Large intestine (tissue), 3 donors: Measurements from ENCODE around the gene TTC12. TPM values are rescaled to one million over a fixed set of nuclear protein-coding genes. Genes with fewer than 3 reads are reported as not detected.
"Not testable (repeated sequence)": the region's sequence is repeated elsewhere in the genome, so short reads cannot be mapped to it uniquely, and the experiment has no call there.

Experiments
- DNase-seq, 2 donors: peaks; one replicate each; pipeline versions ENCODE4 v3.0.0 to v3.0.0-alpha.2; 2013
- H3K27ac ChIP-seq: one replicate; pipeline ENCODE4 v1.5.1; 2013; ENCODE audit warnings: low read length
- H3K27me3 ChIP-seq: 2 replicates; pipeline ENCODE4 v1.6.1; 2013; ENCODE audit warnings: low read length; ENCODE audit not compliant: control insufficient read depth, insufficient read depth
- H3K36me3 ChIP-seq: 2 replicates; pipeline ENCODE4 v1.6.1; 2013; ENCODE audit warnings: low read length; ENCODE audit not compliant: control insufficient read depth, insufficient read depth
- H3K4me1 ChIP-seq: one replicate; pipeline ENCODE4 v1.6.1; 2013; ENCODE audit warnings: low read length; ENCODE audit not compliant: control insufficient read depth, insufficient read depth
- H3K4me3 ChIP-seq: one replicate; pipeline ENCODE4 v1.5.1; 2013; ENCODE audit warnings: low read length
- H3K9me3 ChIP-seq: one replicate; pipeline ENCODE4 v1.6.1; 2013; ENCODE audit warnings: mild to moderate bottlenecking, low read depth, low read length, moderate library complexity; ENCODE audit not compliant: control insufficient read depth
- WGBS: methylation state at CpG from one replicate; pipeline ENCODE4 v1.1.5; 2013; ENCODE audit warnings: low lambda C conversion rate; ENCODE audit not compliant: insufficient coverage; 5-methylcytosine and 5-hydroxymethylcytosine counted together
- polyA plus RNA-seq: library from polyadenylated mRNA; unstranded; fragments of 120-200 nt; gene quantifications from one replicate; pipeline ENCODE4 v1.2.1, GENCODE V29; 2013

The TTC12 gene
- polyA plus RNA-seq, 1 donor: 17.6 TPM

DNA sequence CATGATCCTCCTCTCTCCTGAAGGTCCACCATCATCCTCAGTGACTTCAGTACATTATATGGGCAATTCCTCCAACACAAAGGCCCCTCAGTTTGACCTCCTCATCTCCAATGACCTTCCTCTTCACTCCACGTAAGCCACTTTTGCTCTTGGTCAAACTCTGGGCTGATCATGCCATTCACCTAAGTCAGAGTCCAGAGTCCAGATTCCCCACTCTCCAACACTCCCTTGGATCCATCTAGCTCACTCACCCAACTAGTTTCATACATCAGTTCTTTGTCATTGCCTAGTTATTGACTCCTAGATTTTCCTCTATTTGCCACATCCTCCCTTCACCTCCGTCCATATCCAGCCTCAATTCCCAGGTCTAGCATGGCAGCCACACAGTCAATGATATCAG is 30.5 kb upstream of the TTC12 start:
- DNase-seq: no peak
- Histone ChIP-seq H3K36me3 (no peaks in the 10 kb centered on the region), H3K27me3 (no peaks in the 10 kb centered on the region), H3K9me3 (no peaks in the 10 kb centered on the region), H3K4me1 (peaks cover 6% of the 10 kb centered on the region), H3K4me3 (no peak overlapping the region), H3K27ac (no peak overlapping the region)
- WGBS: 60% methylated on average over 1 of the region's 2 CpGs

DNA sequence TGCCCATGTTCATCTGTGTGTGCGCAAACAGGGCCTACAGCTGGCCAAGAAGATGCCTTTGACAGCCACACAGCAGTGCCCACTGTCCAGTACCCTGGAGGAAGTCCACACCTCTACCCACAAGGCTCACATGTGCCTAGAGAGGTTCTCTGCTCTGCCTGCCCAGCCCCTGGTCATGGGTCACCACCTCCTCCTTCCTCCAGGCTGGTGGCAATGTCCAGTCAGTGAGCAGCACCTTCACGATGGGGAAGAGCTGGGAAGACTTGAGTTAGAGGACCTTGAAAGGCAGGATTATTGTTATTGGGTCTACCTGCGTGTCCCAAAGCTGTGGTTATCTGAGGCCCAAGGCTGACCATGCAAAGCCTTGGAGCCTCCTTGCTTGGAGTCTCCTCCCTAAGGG is 28.4 kb upstream of the TTC12 start:
- Histone ChIP-seq H3K27me3 (no peaks in the 10 kb centered on the region), H3K36me3 (no peaks in the 10 kb centered on the region), H3K4me3 (no peak overlapping the region), H3K4me1 (peaks cover 6% of the 10 kb centered on the region), H3K9me3 (no peaks in the 10 kb centered on the region), H3K27ac (no peak overlapping the region)
- WGBS: no CpG with 5 or more reads among the region's 3 CpGs
- no peak for DNase-seq

DNA sequence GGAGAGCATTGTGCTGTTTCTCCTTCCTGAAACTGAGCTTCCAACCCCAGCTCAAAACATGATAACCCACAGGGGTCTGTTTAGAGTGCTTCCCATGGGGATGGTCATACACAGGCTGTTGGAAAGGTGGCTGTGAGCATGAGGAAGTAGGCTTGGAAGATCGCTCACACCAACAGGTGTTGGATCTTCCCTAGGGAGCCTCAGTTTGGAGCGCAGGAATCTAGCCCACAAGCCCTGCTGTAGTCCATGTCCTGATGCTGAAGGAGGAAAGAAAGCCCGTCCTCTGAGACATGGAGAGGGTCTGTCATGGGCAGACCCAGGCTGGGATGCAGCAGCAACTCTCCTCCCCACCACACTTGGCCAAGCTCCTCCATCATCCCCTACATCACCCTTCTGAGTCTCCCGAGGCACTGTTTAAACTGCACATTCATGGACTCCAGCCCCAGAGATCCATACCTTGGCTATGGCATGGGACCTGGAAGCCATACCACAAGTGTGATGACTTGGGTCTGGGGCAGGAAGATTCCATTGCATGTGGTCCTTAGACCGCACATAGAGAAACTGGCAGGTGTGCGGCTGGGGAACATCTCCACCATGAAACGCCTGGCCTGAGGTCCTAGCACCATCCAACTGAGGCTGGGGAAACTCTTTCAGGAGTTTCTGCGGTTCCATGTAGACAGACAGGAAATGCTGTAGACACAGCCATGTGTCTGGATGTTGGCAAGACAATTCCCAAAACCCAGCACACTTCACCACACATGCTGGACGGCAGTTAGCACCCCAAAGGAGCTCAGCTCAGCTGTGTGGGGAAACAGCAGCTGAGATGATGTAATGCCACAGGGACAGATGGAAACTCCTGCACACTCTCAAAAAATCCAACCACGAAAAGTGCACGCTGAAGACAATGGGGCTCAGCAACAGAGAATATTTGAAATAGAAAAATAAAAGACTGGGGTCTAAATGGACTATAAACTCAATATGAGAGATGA is 27.6 kb upstream of the TTC12 start:
- H3K27me3 ChIP-seq: no peaks in the 10 kb centered on the region
- peaks cover 6% of the 10 kb centered on the region for H3K4me1 ChIP-seq
- no peaks in the 10 kb centered on the region for H3K36me3 ChIP-seq
- no peaks in the 10 kb centered on the region for H3K9me3 ChIP-seq
- no peak overlapping the region for H3K4me3 ChIP-seq
- no peak overlapping the region for H3K27ac ChIP-seq
- WGBS: 83% methylated on average over 1 of the region's 11 CpGs
- DNase-seq: peak; percentile 6 to 35

DNA sequence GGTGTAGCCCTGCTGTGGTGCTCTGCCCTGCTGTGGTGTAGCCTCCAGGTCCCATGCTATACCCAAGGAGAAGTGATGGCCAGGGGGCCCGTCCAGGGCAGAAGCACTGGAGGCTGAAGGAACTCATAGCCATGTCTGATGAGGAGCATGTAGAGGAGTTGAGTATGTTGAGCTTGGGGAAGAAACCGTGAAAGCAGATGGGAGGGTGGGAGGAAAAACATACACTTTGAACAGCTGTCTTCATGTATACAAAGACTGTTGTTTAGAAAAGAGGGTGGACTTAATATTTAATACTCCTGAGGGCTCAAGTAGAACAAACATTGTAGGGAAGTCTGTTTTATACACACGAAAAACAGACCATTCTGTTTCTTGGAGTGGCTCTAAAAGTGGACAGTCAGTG is 26.6 kb upstream of the TTC12 start:
- DNase-seq: peak in 1 of 2 donors; percentile 24
- peaks cover 6% of the 10 kb centered on the region for H3K4me1 ChIP-seq
- no peak overlapping the region for H3K4me3 ChIP-seq
- no peaks in the 10 kb centered on the region for H3K36me3 ChIP-seq
- H3K27me3 ChIP-seq: no peaks in the 10 kb centered on the region
- H3K27ac ChIP-seq: peak overlapping the region; percentile 42
- H3K9me3 ChIP-seq: no peaks in the 10 kb centered on the region
- WGBS: 40% methylated on average over 1 of the region's 3 CpGs

DNA sequence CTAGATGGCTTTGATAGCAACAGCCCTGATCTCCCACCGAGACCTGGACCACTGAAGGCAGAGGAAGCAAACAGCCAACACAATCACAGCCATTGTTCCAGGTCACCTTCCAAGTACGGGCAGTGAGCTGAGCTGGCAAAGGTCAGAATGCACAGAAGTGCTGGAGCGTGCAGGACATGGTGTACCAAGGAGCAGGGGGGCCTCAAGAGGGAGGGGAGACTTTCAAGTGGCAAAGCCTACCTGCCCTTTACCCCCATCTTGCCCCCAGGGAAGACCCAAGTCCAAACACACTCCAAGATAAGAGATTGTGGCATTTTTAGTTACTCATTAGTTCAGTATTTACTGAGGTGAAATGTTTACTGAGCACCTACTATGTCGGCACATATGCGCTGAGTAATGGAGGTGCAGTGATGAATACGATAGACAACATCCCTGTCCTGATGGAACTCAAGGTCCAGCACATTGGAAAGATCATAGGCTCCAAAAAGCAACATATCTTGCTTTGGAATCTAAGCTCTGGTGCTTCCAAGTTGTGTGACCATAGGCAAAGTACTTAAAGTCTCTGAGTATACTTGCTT is 26.0 kb upstream of the TTC12 start:
- Histone ChIP-seq H3K27ac (peak overlapping the region; percentile 42), H3K9me3 (no peaks in the 10 kb centered on the region), H3K27me3 (no peaks in the 10 kb centered on the region), H3K4me3 (no peak overlapping the region), H3K36me3 (no peaks in the 10 kb centered on the region), H3K4me1 (peaks cover 6% of the 10 kb centered on the region)
- DNase-seq: peak; percentile 47 to 74
- whole genome bisulfite sequencing: no CpG with 5 or more reads among the region's 6 CpGs

DNA sequence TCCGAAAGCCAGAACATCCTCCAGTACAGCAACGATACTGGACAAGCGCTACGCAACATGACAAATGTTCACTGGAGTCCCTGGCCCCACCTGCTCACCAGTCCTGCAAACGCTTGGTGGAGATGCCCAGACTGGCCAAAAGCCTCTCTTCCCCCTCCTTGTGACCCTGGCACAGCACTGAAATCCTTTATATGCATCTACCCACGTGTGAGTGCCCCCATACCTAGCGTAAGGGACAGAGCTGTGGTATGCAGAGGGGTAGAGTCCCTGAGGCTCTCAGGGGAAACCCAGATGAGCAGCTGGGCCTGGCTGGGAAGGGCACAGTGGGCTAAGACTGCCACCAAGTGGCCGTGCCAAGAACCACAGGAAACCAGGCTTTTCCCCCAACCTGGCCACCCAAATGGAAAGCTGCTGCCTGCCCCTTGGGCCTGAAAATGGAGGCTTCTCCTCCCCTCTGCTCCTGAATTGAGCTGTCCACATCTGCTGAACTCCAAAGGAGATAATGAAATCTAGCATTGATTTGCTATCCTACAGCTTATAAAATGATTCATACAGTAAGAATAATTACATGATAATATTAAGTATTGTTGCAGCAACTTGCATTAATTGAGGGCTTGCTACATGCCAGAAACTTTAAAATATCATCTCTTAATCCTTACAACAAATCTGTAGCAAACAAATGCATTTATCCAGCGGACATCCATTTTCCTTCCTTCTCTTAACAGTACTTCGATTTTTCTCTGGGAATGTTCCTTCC is 24.8 kb upstream of the TTC12 start:
- peak; percentile 45 to 49 for DNase-seq
- H3K4me1 ChIP-seq: peaks cover 6% of the 10 kb centered on the region
- WGBS: 100% methylated on average over 1 of the region's 10 CpGs
- no peak overlapping the region for H3K4me3 ChIP-seq
- no peaks in the 10 kb centered on the region for H3K9me3 ChIP-seq
- H3K36me3 ChIP-seq: no peaks in the 10 kb centered on the region
- H3K27me3 ChIP-seq: no peaks in the 10 kb centered on the region
- H3K27ac ChIP-seq: no peak overlapping the region

DNA sequence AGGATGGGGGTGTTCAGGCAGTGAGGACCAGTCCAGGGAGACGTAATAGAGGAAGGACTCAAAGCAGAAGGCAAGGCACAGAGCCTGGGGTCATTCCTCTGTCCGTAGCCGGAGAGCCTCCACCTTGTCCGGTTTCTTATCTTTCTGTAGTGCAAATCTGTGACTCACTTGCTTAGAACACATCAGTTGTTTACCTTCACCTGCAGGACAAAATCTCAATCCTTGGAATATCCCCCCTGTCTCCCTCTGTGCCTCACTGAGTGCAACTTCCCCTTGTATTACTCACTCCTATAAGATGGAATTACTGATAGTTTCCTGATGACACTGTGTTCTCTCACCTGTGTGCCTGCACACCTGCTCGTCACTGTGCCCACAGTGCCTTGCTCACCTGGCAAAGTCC is 20.4 kb upstream of the TTC12 start:
- Histone ChIP-seq H3K27ac (no peak overlapping the region), H3K27me3 (no peaks in the 10 kb centered on the region), H3K9me3 (no peaks in the 10 kb centered on the region), H3K4me3 (no peak overlapping the region), H3K36me3 (no peaks in the 10 kb centered on the region), H3K4me1 (no peaks in the 10 kb centered on the region)
- 50% methylated on average over 3 of the region's 5 CpGs for WGBS
- no peak for DNase-seq

DNA sequence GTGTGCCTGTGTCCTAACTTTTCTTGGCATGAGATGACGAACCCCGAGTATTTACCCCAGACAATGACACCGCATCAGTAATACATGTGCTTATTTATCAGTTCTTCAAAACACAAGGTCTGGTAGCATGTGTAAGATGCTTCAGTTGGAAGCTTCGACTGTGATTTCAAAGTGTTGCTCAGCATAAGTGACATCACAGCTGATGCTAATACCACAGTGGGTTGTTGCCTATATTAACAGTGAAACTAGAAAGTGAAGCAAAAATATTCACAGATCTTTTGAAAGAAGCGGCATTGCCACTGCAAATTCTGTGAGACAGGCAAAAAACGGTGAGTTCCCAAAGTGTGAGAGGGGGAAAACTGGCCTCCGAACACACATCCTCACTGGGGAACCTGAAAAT is 18.4 kb upstream of the TTC12 start:
- Histone ChIP-seq H3K4me3 (no peak overlapping the region), H3K4me1 (no peaks in the 10 kb centered on the region), H3K27me3 (no peaks in the 10 kb centered on the region), H3K9me3 (no peaks in the 10 kb centered on the region), H3K36me3 (no peaks in the 10 kb centered on the region), H3K27ac (no peak overlapping the region)
- 100% methylated on average over 1 of the region's 7 CpGs for WGBS
- DNase-seq: no peak

DNA sequence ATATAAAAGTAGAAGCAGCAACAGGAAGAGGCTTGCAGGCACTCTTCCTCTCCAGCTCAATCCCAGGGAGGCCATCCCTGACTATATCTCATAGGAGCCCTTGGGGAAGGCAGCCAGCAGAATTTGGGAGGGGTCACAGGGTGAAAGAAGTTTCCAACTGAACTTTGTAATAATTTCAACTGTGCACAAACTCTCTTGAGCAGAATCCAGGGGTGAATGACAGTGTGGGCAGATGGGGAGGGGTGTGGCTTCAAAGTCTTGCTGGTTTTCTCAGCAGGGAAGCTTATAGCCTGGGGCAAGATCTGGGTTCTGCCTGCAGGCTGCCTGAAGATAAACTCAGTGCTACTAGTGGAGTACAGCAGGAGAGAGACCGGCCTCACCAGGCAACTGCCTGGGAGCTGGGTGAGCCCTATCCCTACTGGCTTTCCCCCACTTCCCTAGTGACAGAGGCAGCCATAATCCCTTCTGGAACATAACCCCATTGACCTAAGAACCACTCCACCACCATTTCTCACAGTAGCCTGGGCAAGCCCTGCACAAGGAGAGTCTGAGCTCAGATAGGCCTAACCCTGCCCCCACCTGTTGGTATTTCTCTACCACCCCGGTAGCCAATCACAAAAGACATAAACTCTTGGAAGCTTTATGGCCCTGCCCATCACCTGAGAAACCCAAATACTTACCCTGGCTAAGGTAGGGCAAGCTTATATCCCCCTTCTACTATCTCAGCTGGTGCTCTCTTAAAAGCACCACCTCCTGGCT is 17.8 kb upstream of the TTC12 start:
- Histone ChIP-seq H3K27ac (no peak overlapping the region), H3K36me3 (no peaks in the 10 kb centered on the region), H3K27me3 (no peaks in the 10 kb centered on the region), H3K4me1 (no peaks in the 10 kb centered on the region), H3K4me3 (no peak overlapping the region), H3K9me3 (no peaks in the 10 kb centered on the region)
- no CpG with 5 or more reads among the region's 2 CpGs for WGBS
- no peak for DNase-seq

DNA sequence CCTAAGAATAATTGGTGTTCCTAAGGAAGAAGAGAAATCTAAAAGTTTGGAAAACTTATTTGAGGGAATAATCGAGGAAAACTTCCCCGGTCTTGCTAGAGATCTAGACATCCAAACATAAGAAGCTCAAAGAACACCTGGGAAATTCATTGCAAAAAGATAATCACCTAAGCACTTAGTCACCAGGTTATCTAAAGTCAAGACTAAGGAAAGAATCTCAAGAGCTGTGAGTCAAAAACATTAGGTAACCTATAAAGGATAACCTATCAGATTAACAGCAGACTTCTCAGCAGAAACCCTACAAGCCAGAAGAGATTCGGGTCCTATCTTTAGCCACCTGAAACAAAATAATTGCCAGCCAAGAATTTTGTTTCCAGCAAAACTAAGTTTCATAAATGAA is 15.9 kb upstream of the TTC12 start:
- not testable (repeated sequence) for H3K4me1 ChIP-seq, H3K27ac ChIP-seq, H3K4me3 ChIP-seq, H3K27me3 ChIP-seq, DNase-seq, H3K9me3 ChIP-seq, H3K36me3 ChIP-seq
- 75% methylated on average over 2 of the region's 3 CpGs for WGBS
